WTC11 (cell line): Measurements from ENCODE around the gene UVRAG.

Source experiments
- ARID4B ChIP-seq: sonication (generic); formaldehyde crosslinking; IDR thresholded peaks from 2 replicates; pipeline ENCODE4 v1.8.0; 2023; ENCODE audit warnings: missing genetic modification reagents, mild to moderate bottlenecking, borderline replicate concordance
- CTCF ChIP-seq: fragments of 200-600 bp; IDR thresholded peaks from 2 replicates; pipeline ENCODE4 v1.8.0; 2022; ENCODE audit warnings: antibody characterized with exemption
- IRF2 ChIP-seq: sonication (generic); formaldehyde crosslinking; IDR thresholded peaks from 2 replicates; pipeline ENCODE4 v1.8.0; 2022; ENCODE audit warnings: low read depth, missing genetic modification reagents, borderline replicate concordance
- JUN ChIP-seq: sonication (generic); formaldehyde crosslinking; IDR thresholded peaks from 2 replicates; pipeline ENCODE4 v1.8.0; 2023; ENCODE audit warnings: mild to moderate bottlenecking, missing genetic modification reagents
- NR1H2 ChIP-seq: sonication (generic); formaldehyde crosslinking; IDR thresholded peaks from 2 replicates; pipeline ENCODE4 v1.9.0; 2021; ENCODE audit warnings: mild to moderate bottlenecking, moderate library complexity, missing genetic modification reagents
- TEAD1 ChIP-seq: sonication (generic); formaldehyde crosslinking; IDR thresholded peaks from 2 replicates; pipeline ENCODE4 v1.8.0; 2022; ENCODE audit warnings: mild to moderate bottlenecking, missing genetic modification reagents
- TP53 ChIP-seq: sonication (generic); formaldehyde crosslinking; IDR thresholded peaks from 2 replicates; pipeline ENCODE4 v1.8.1; 2023; ENCODE audit warnings: mild to moderate bottlenecking, missing genetic modification reagents
- ZNF263 ChIP-seq: sonication (generic); formaldehyde crosslinking; IDR thresholded peaks from 2 replicates; pipeline ENCODE4 v1.8.1; 2022; ENCODE audit warnings: low read depth, mild to moderate bottlenecking, moderate library complexity, missing genetic modification reagents
- ZNF416 ChIP-seq: fragments of 250-450 bp; sonication (Bioruptor Pico); IDR thresholded peaks from 2 replicates; pipeline ENCODE4 v1.9.0; 2021; ENCODE audit warnings: mild to moderate bottlenecking, inconsistent platforms
- TF ChIP-seq, protein P1 (sequence below): sonication (generic); formaldehyde crosslinking; IDR thresholded peaks from 2 replicates; pipeline ENCODE4 v1.8.1; 2022; ENCODE audit warnings: mild to moderate bottlenecking, moderate library complexity, missing genetic modification reagents
- TF ChIP-seq, protein P2 (sequence below): sonication (generic); formaldehyde crosslinking; IDR thresholded peaks from 2 replicates; pipeline ENCODE4 v1.8.0; 2022; ENCODE audit warnings: mild to moderate bottlenecking, missing genetic modification reagents
- TF ChIP-seq, protein P3 (sequence below): sonication (generic); formaldehyde crosslinking; IDR thresholded peaks from 2 replicates; pipeline ENCODE4 v1.8.1; 2022; ENCODE audit warnings: low read depth, missing genetic modification reagents, borderline replicate concordance
- TF ChIP-seq, protein P4 (sequence below): fragments of 250-450 bp; sonication (Bioruptor Pico); IDR thresholded peaks from 2 replicates; pipeline ENCODE4 v2.1.2; 2022; ENCODE audit warnings: mild to moderate bottlenecking, moderate library complexity
- TF ChIP-seq, protein P5 (sequence below): sonication (generic); formaldehyde crosslinking; IDR thresholded peaks from 2 replicates; pipeline ENCODE4 v1.8.1; 2023; ENCODE audit warnings: mild to moderate bottlenecking, moderate library complexity, missing genetic modification reagents

DNA sequence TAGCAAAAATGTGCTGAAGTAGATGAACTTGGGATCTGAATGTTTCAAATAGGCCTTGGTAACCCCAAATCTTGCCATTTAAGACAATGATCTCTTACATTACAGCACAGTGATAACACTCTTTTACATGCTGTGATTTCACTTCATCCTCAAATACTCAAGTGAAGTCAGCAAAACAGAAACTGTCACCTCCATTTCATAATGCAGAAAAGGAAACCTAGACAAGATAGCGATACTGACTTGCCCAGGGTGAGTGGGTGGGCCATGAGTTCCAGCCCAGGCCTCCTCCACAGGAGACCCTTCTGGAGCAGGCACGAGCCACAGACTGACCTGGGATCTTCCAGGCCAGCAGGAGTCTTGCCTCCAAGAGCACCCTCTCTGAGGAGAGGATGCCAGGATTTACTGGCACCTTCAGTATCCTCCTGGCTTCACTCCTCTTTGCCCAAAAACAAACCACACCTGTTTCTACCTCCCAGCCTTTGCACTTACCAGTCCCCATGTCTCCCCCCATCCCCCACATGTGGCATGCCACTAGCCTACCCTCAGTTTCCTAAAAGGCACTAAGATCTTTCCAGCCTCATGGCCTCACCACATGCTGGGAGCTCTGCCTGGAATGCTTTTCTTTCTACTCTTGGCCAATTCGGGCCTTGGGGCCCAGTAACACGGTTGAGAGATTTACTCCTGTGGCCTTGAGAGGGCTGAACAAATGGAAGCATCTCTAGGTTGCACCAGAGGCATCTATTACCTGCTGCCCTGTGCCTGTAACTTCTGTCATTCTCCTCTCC is 48.4 kb upstream of the UVRAG start:
- TF ChIP-seq ARID4B (CRISPR knock-in tag) (no peak), ZNF263 (CRISPR knock-in tag) (no peak), TP53 (CRISPR knock-in tag) (no peak), JUN (CRISPR knock-in tag) (no peak), CTCF (no peak), TEAD1 (CRISPR knock-in tag) (no peak), NR1H2 (no peak), IRF2 (CRISPR knock-in tag) (no peak), ZNF416 (CRISPR knock-in tag) (no peak)
- TF ChIP-seq, protein P1, sequence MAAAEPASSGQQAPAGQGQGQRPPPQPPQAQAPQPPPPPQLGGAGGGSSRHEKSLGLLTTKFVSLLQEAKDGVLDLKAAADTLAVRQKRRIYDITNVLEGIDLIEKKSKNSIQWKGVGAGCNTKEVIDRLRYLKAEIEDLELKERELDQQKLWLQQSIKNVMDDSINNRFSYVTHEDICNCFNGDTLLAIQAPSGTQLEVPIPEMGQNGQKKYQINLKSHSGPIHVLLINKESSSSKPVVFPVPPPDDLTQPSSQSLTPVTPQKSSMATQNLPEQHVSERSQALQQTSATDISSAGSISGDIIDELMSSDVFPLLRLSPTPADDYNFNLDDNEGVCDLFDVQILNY: no peak
- TF ChIP-seq, protein P2, sequence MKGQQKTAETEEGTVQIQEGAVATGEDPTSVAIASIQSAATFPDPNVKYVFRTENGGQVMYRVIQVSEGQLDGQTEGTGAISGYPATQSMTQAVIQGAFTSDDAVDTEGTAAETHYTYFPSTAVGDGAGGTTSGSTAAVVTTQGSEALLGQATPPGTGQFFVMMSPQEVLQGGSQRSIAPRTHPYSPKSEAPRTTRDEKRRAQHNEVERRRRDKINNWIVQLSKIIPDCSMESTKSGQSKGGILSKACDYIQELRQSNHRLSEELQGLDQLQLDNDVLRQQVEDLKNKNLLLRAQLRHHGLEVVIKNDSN: no peak
- TF ChIP-seq, protein P3, sequence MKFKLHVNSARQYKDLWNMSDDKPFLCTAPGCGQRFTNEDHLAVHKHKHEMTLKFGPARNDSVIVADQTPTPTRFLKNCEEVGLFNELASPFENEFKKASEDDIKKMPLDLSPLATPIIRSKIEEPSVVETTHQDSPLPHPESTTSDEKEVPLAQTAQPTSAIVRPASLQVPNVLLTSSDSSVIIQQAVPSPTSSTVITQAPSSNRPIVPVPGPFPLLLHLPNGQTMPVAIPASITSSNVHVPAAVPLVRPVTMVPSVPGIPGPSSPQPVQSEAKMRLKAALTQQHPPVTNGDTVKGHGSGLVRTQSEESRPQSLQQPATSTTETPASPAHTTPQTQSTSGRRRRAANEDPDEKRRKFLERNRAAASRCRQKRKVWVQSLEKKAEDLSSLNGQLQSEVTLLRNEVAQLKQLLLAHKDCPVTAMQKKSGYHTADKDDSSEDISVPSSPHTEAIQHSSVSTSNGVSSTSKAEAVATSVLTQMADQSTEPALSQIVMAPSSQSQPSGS (CRISPR knock-in tag): no peak
- TF ChIP-seq, protein P4, sequence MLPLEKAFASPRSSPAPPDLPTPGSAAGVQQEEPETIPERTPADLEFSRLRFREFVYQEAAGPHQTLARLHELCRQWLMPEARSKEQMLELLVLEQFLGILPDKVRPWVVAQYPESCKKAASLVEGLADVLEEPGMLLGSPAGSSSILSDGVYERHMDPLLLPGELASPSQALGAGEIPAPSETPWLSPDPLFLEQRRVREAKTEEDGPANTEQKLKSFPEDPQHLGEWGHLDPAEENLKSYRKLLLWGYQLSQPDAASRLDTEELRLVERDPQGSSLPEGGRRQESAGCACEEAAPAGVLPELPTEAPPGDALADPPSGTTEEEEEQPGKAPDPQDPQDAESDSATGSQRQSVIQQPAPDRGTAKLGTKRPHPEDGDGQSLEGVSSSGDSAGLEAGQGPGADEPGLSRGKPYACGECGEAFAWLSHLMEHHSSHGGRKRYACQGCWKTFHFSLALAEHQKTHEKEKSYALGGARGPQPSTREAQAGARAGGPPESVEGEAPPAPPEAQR: no peak
- TF ChIP-seq, protein P5, sequence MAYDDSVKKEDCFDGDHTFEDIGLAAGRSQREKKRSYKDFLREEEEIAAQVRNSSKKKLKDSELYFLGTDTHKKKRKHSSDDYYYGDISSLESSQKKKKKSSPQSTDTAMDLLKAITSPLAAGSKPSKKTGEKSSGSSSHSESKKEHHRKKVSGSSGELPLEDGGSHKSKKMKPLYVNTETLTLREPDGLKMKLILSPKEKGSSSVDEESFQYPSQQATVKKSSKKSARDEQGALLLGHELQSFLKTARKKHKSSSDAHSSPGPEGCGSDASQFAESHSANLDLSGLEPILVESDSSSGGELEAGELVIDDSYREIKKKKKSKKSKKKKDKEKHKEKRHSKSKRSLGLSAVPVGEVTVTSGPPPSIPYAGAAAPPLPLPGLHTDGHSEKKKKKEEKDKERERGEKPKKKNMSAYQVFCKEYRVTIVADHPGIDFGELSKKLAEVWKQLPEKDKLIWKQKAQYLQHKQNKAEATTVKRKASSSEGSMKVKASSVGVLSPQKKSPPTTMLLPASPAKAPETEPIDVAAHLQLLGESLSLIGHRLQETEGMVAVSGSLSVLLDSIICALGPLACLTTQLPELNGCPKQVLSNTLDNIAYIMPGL (CRISPR knock-in tag): no peak
